Fibroblast of skin of right quadriceps (primary cell): ENCODE results near the gene DNAAF5.

Source experiments
- DNase-seq: peaks from one replicate; pipeline ENCODE4 v3.0.0-alpha.2; 2013

The DNAAF5 gene

DNA sequence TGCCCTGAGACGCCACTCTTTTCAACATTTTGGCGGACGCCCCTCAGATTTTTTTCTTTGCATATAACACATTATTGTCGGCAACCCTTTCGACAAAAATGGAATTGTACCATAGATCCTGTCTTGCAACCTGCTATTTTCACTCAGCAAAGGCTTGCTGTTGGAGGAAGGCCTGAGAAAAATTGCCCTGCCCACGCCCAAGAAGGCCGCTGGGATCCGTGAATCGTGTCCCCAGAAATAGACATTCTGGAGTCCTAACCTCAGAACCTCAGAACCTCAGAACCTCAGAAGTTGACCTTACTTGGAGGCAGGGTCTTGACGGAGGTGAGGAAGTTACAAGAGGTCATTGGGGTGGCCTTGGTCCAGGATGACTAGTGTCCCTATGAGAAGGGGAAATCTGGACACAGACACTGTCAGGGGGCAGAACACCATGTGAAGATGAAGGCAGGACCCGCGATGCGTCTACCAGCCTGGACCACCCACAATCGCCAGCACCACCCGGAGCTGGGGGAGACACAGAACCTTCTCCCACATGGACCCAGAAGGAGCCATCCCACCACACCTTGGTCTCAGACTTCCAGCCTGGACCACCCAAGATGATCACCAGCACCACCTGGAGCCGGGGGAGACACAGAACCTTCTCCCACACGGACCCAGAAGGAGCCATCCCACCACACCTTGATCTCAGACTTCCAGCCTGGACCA, 19.1 kb upstream of the DNAAF5 start:
- DNase-seq, result no peak

GRCh38 chr7:710161-710560, 16.3 kb upstream of the DNAAF5 start:
- DNase-seq, result no peak

DNA sequence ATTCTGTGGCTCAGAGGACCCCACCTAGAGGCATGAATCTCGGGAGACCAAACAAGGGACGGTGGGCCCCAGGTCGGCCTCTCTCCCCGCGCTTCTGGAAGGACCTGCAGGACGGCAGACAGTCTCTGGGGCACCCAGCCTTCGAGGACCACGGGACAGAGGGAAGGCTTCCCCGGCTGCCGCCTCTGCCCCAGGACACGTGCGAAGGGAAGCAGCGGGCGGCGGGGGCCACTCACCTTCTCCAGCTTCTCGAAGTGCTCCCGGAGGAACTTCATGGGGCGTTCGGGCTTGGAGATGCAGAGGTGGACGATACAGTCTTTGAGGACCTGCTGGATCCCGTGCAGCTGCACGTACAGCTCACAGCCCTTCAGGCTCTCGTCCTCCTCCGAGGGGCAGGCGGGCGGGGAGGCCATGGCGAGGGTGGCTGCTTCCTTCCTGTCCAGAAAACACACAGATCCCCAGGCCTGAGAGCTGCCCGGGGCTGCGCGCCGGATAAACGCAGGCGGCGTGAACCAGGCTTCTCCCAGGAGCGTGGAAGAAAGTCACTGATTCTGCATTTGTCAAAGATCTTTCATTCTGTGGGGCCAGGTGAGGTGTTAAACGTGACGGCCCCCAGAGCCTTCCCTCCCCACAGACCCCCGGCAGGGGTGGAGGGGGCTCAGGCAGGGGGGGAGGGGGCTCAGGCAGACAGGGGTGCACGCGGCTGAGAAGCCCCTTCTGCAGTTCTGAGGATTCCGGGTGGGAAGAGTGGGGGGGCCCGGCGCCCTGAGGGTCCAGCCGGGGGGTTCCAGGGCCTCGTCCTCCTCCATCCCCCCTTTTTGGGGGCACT, 15.2 kb upstream of the DNAAF5 start:
- no peak for DNase-seq

GRCh38 chr7:711922-712380, 14.5 kb upstream of the DNAAF5 start:
- no peak for DNase-seq

- no peak for DNase-seq
Measured at GRCh38 chr7:712381-713138, 13.9 kb upstream of the DNAAF5 start.

DNA sequence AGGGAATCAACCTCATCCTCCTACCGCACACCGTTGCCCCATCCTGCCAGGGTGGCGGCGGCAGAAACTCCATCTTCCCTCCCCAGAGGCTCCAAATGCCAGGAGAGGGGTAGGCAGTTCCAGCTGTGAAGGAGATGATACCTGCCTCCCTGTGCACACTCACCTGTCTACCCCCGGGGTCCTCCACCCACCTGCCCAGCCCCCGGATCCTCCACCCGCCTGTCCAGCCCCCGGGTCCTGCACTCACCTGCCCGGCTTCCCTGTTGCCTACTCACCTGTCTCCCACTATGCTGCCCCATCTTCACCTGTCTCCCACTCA, 13.4 kb upstream of the DNAAF5 start:
- DNase-seq, result no peak

DNA sequence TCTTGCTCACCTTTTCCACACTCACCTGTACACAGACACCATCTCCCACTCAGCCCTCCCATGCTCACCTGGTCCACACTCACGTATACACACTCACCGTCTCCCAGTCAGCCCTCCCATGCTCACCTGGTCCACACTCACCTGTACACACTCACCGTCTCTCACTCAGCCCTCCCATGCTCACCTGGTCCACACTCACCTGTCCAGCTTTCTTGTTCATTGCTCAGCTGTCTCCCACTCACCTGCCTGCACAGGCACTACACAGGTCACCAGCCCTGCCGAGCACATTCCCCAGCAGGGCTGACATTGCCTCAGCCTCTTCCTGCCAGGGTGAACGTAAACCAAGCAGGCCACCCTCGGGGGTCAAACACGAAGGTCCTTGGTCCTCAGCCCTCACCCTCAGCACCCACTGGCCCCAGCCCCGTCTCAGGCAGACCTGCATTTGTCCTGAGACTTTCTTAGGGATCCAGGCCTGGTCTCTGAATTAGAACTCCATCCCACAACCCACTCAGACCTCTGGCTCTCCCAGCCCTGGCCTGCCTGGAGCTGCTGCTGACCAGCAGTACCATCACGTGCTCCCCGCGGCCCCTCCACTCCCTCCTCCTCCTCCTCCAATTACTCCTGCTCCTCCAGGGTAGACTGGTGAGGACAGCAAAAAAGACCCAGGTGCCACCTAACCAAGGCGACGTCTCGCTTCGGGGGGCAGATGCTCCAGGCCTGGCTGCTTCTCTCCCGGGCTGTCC, 12.8 kb upstream of the DNAAF5 start:
- DNase-seq, result no peak

DNA sequence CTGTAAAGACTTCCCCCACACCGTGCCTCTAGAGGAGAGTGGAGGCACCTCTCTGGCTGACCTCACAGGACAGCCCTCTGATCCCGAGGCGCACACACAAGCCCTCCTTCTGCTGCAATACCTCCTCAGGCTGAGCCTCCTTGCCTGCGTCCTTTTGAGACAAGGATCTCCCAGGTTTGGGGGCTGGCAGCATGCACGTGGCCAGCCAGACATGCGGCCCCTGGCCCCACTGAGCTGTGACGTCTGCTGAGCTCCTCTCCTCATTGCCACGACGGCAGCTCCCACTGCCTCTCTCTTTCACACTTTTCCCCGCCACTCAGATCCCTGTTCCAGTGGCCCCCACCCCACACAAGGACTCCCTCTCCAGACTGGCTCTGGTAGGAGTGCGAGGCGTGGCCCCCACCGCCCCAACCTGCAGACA, 12.2 kb upstream of the DNAAF5 start:
- no peak for DNase-seq

- no peak for DNase-seq
Measured at GRCh38 chr7:716222-716621, 10.3 kb upstream of the DNAAF5 start.

DNA sequence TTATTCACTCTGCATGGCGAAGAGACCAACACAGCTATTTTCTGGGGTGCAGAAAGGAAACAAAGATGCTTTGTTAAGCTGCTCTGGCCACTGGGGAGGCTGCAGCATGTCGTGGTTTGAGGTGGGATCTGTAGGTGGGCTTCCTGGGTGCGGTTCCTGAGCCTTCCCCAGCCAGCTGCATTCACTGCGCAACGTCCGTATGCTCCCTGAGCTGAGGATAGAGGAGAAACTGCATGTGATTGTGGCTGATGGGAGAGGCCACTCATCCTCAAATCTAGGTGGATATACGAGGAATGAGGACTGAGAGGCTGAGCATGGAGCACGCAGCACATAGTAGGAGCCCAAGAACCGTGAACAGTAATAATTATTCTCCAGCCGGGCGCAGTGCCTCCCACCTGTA, 9.9 kb upstream of the DNAAF5 start:
- no peak for DNase-seq

DNA sequence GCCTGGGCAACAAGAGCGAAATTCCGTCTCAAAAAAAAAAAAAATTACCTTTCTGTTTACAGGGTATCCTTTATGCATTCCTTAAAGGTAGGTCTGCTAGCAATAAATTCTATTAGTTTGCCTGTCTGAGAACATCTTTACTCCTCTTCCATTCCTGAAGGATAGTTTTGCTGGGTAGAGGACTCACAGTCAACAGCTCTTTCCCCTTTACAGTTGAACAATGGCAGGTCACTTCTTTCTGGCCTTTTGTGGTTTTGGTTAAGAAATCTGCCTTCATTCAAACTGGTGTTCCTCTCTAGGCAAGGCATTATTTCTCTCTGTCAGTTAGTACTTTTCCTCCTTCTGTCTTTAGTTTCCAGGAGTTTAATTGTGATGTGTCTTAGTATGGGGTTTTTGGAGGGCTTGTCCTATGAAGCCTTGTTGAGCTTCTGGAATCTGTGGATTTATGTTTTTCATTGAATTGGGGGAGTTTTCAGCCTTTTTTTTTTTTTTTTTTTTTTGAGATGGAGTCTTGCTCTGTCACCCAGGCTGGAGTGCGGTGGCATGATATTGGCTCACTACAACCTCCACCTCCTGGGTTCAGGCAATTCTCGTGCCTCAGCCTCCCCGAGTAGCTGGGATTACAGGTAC, 4.8 kb upstream of the DNAAF5 start:
- no peak for DNase-seq

GRCh38 chr7:723541-723940, 3.0 kb upstream of the DNAAF5 start:
- DNase-seq, result no peak

DNA sequence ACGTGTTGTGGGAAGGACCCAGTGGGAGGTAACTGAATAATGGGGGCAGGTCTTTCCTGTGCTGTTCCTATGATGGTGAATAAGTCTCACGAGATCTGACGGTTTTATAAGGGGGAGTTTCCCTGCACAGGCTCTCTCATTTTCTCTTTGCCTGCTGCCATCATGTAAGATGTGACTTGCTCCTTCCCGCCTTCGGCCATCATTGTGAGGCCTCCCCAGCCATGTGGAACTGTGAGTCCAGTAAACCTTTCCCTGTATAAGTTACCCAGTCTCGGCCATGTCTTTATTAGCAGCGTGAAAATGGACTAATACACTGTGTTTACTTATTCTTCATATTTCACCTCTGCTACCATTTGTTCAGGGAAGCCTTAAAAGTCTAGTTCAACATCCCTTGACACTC, 2.2 kb upstream of the DNAAF5 start:
- no peak for DNase-seq

- DNase-seq, result no peak
Measured at GRCh38 chr7:725223-726005, 1.1 kb upstream of the DNAAF5 start.

GRCh38 chr7:726854-727103, 280 bp downstream of the DNAAF5 start:
- no peak for DNase-seq

GRCh38 chr7:727104-727805, 756 bp downstream of the DNAAF5 start, which contains the start of gene PRKAR1B:
Gene PRKAR1B, minus strand, starts transcription at chr7:727281. Its CDS starts 15,776 bp downstream, at chr7:711505.
- DNase-seq, result no peak

- DNase-seq, result no peak
Measured at GRCh38 chr7:727806-728460, 1.4 kb downstream of the DNAAF5 start.

- DNase-seq, result no peak
Measured at GRCh38 chr7:728602-729001, 2.1 kb downstream of the DNAAF5 start.

- no peak for DNase-seq
Measured at GRCh38 chr7:729140-730000, 2.9 kb downstream of the DNAAF5 start.
